GM10266 (cell line): ENCODE results near the gene TECR.

Experiments used
- DNase-seq: peaks from one replicate; pipeline ENCODE4 v3.0.0; 2012; ENCODE audit errors: extremely low spot score
- CTCF ChIP-seq: IDR thresholded peaks from 2 replicates; pipeline ENCODE4 v1.5.1; 2012; ENCODE audit warnings: mild to moderate bottlenecking, low read depth; ENCODE audit not compliant: control insufficient read depth, insufficient read depth; ENCODE audit errors: missing control alignments

TECR gene

DNA sequence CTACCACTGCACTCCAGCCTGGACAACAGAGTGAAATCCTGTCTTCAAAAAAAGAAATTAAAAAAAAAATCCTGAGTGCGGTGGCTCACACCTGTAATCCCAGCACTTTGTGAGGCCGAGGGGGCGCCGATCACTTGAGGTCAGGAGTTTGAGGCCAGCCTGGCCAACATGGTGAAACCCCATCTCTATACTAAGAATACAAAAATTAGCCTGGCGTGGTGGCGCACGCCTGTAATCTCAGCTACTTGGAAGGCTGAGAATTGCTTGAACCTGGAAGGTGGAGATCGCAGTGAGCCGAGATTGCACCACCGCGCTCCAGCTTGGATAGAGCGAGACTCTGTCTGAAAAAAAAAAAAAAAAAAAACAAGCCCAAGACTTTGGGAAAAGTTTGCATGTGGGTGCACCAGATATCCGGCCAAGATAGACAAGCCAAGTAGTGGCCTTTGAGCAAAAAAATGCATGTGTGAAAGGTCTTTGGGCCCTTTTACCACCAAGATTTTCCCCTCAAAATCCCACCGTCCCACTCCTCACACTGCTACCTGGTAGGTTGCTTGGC, 16.9 kb upstream of the TECR start:
- DNase-seq, result no peak
- TF ChIP-seq CTCF, result no peak

- DNase-seq, result no peak
- TF ChIP-seq CTCF, result no peak
Measured at GRCh38 chr19:14514215-14514863, 15.1 kb upstream of the TECR start.

DNA sequence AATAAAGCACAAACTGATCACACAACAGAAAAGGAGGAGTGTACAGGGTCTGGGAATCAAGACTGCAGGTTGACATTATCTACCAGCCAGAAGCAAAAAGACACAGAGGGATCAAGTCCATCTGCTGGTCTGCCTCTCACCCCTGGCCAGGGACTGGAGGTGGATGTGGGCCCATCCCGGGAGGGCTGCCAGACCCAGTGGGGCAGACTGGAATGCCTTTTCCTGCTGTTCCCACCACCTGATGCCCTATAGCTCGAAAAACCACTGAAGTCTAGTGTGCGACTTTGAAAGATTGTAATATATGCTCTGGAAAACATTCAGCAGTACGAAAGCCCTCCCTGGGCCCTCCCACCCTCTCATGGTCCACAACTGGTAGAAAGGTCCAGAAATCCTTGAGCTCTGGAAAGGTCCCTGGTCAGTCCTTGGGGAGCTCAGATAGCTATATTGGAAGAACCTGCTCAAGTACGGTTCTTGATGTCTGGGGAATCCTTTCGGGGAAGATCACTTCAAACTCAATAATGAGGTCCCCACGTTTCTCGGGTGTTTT, 13.8 kb upstream of the TECR start:
- TF ChIP-seq CTCF, result no peak
- no peak for DNase-seq

DNA sequence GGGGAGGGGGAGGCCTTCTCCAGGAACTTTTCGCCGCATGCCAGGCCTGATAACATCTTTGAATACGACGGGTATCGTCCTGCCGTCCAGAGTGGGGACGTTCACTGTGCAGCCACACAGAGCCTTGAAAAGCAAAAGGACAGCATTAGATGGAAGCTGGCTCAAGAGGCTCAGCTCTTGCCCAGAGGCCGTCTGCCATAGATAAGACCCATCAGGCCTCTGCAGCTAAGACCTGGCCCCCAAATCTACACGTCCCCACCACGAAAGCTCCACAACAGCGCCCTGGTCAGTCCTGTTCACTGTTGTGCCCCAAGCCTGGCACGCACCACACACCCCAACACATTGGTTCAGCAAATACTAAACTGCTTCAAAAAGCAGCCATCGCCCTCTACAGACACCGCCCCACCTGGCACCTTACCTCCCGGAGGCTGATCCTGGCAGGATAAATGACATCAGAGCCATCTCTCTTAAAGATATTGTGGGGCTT, 13.3 kb upstream of the TECR start:
- DNase-seq, result no peak
- TF ChIP-seq CTCF, result no peak

DNA sequence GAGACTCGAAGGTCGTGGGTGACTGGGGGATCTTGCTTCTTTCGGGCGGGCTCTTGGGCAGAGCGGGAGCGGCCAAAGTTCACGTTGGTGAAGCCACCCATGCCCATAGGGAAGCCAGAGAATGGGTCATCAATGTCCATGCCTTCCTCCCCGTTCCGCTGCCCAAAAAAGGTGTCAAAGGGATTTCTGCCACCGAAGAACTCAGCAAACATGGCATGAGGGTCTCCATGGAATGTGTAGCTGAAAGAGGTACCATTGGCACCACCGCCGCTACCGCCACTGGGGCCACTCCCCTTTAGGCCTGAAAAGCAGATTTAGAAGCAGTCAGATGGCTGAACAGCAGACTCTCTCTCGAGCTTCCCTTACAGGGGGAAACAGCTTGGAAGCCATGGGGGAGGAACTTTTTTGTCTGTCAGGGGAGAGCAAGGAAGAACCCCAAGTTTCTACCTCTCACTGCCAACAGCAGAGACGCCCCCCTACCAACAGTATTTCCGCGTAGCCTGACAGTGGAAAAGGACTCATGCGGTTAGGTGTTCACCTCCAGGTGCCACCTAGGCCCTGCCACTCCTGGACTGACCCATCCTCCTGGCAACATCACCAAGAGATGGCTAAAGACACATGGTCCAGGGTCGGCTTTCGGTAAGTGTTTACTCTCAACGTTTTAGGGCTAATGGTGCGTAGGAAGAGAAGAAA, 12.5 kb upstream of the TECR start:
- no peak for TF ChIP-seq CTCF
- DNase-seq, result no peak

DNA sequence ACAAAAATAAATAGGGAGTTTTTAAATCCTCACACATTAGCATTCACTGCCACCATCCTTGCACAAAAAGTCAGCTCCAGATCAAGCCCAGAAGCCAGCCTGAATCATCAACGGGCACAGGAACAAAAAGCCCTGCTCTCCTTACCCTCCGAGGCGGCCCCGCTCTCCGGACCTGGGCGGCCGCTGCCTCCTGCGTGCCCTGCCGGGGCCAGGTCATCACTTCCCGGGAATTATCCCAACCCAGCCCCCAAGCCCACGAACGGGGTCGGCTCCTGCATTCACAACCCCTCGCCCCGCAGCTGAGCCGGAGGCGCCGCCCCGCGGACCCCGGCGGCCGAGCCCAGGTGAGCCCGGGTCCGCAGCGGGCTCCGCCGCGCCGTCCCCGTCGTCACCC, 12.0 kb upstream of the TECR start:
- TF ChIP-seq CTCF, result no peak
- DNase-seq, result no peak
